Prostate gland (tissue), 2 donors: ENCODE results near the gene GCNA.

Source experiments
- POLR2A ChIP-seq: fragments of 450-650 bp; IDR thresholded peaks from one replicate; pipeline ENCODE4 v1.6.1; 2016; ENCODE audit warnings: antibody characterized with exemption, mild to moderate bottlenecking
- POLR2AphosphoS5 ChIP-seq: sonication (generic); formaldehyde crosslinking; IDR thresholded peaks from one replicate; pipeline ENCODE4 v1.6.1; 2017; ENCODE audit warnings: antibody characterized with exemption
- TF ChIP-seq, protein P1 (sequence below), 4 experiments: fragments of 200-600 bp in 2 of 4; fragments of 450-650 bp in 2 of 4; sonication (generic) in 2 of 4; IDR thresholded peaks; 1 replicate in 3 of 4; 2 replicates in 1 of 4; pipeline ENCODE4 v1.5.1; 2016 to 2019; ENCODE audit warnings: antibody characterized with exemption in 4 of 4, mild to moderate bottlenecking in 2 of 4, moderate library complexity in 2 of 4

- TF ChIP-seq, protein P1, sequence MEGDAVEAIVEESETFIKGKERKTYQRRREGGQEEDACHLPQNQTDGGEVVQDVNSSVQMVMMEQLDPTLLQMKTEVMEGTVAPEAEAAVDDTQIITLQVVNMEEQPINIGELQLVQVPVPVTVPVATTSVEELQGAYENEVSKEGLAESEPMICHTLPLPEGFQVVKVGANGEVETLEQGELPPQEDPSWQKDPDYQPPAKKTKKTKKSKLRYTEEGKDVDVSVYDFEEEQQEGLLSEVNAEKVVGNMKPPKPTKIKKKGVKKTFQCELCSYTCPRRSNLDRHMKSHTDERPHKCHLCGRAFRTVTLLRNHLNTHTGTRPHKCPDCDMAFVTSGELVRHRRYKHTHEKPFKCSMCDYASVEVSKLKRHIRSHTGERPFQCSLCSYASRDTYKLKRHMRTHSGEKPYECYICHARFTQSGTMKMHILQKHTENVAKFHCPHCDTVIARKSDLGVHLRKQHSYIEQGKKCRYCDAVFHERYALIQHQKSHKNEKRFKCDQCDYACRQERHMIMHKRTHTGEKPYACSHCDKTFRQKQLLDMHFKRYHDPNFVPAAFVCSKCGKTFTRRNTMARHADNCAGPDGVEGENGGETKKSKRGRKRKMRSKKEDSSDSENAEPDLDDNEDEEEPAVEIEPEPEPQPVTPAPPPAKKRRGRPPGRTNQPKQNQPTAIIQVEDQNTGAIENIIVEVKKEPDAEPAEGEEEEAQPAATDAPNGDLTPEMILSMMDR (IDR thresholded peaks at IDR 0.05), result no peak
- no peak for TF ChIP-seq POLR2A
- no peak for TF ChIP-seq POLR2AphosphoS5
Observed at GRCh38 chrX:71615954-71616353, 37.7 kb downstream of the GCNA start.
